Measurements from ENCODE around the gene FFAR2. TPM values are rescaled to one million over a fixed set of nuclear protein-coding genes. Genes with fewer than 3 reads are reported as not detected.
A peak's percentile ranks its signal among the peaks of the same experiment; 100 is the strongest.

The FFAR2 gene
- total RNA-seq, 2 donors from 2014 or later = not detected

DNA sequence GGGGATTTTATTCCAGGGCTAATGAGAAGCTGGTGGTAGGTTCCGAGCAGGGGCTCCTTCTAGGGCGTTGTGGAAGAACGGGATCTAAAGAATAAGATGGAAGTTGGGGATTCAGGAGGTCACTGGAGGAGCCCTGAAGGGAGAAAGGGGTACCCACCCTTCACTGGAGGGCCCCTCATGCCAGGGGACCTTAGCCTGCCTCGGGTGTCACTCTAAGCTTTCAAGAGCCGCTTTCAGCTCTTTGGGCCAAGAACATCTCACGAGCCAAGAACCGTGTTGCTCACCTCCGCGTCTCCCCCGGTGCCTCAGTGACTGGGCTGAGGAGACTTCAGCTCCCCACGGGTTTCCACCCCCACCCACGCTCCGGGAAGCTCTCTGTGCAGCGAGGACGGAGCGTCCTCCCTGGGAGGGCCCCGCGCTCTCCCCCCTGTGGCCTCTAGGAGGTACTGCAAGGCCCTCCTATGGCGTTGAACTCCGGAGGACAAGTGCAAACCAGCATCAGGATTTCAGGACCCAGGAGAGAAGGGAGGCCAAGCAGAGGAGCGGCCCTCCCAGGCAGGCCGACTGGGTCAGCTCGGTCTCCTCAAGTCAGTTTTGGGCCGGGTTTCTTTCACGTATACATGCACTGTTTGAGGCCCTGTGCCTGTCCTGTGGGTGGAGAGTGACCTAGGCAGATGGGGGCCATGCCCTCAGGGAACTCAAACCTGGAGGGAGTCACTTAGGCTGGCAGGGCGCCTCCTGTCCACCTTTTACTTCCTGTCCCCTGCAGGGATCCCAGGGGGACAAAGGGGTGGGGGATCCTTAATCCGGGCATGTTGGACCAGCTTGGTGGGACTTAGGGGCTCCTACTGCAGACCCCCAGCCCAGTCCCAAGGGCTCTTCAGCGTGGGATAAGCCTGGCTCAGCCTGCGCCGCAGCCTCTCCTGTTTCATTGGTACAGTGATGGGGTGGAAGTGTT is 47.3 kb downstream of the FFAR2 start:
- Histone ChIP-seq H3K36me3 (ENCODE audit: control insufficient read depth, insufficient read depth, low read length) (peaks cover 36% of the 10 kb centered on the region), H3K27ac (ENCODE audit: low read depth, low read length) (no peak overlapping the region), H3K9ac (ENCODE audit: extremely low read depth, low read length, poor library complexity, severe bottlenecking) (no peak overlapping the region), H3K9me3 (ENCODE audit: control insufficient read depth, low read length) (no peaks in the 10 kb centered on the region), H3K27me3 (ENCODE audit: control insufficient read depth, insufficient read depth, low read length, poor library complexity, severe bottlenecking) (no peaks in the 10 kb centered on the region), H3K4me3 (ENCODE audit: low read length) (no peak overlapping the region), H3K4me1 (ENCODE audit: control insufficient read depth, insufficient read depth, low read length) (no peaks in the 10 kb centered on the region)
- Mint-ChIP-seq H3K27me3 (ENCODE audit: insufficient read depth) (peaks cover 7% of the 10 kb centered on the region), H3K9me3 (no peaks in the 10 kb centered on the region), H3K4me3 (no peak overlapping the region), H3K36me3 (ENCODE audit: low read depth) (peaks cover 40% of the 10 kb centered on the region), H3K27ac (peak overlapping the region; percentile 52), H3K4me1 (peaks cover 8% of the 10 kb centered on the region)
- WGBS, 2 experiments (ENCODE audit: insufficient coverage in 1 of 2, insufficient read length in 1 of 2) = 33 to 42% methylated on average over 17 to 30 of the region's 30 CpGs
- TF ChIP-seq CTCF (conservative IDR thresholded peaks at IDR 0.05) = peak; percentile 97
- peak; percentile 89 for DNase-seq

GRCh38 chr19:35497406-35497805 is 49.3 kb downstream of the FFAR2 start:
- H3K36me3 Mint-ChIP-seq (ENCODE audit: low read depth) = peaks cover 59% of the 10 kb centered on the region
- H3K36me3 ChIP-seq (ENCODE audit: control insufficient read depth, insufficient read depth, low read length) = peaks cover 56% of the 10 kb centered on the region
- no peak overlapping the region for H3K4me3 ChIP-seq (ENCODE audit: low read length)
- H3K9me3 Mint-ChIP-seq = no peaks in the 10 kb centered on the region
- H3K4me1 Mint-ChIP-seq = peaks cover 12% of the 10 kb centered on the region
- no peaks in the 10 kb centered on the region for H3K27me3 ChIP-seq (ENCODE audit: control insufficient read depth, insufficient read depth, low read length, poor library complexity, severe bottlenecking)
- no peaks in the 10 kb centered on the region for H3K4me1 ChIP-seq (ENCODE audit: control insufficient read depth, insufficient read depth, low read length)
- H3K9ac ChIP-seq (ENCODE audit: extremely low read depth, low read length, poor library complexity, severe bottlenecking) = no peak overlapping the region
- no peak overlapping the region for H3K4me3 Mint-ChIP-seq
- no peaks in the 10 kb centered on the region for H3K9me3 ChIP-seq (ENCODE audit: control insufficient read depth, low read length)
- DNase-seq = no peak
- peak; percentile 30 for TF ChIP-seq CTCF (conservative IDR thresholded peaks at IDR 0.05)
- 91 to 94% methylated on average over 12 to 14 of the region's 14 CpGs for WGBS, 2 experiments (ENCODE audit: insufficient coverage in 1 of 2, insufficient read length in 1 of 2)
- H3K27ac ChIP-seq (ENCODE audit: low read depth, low read length) = no peak overlapping the region
- no peaks in the 10 kb centered on the region for H3K27me3 Mint-ChIP-seq (ENCODE audit: insufficient read depth)
- no peak overlapping the region for H3K27ac Mint-ChIP-seq

GRCh38 chr19:35498220-35498619 is 50.2 kb downstream of the FFAR2 start:
- Histone ChIP-seq H3K9me3 (ENCODE audit: control insufficient read depth, low read length) (no peaks in the 10 kb centered on the region), H3K9ac (ENCODE audit: extremely low read depth, low read length, poor library complexity, severe bottlenecking) (no peak overlapping the region), H3K27me3 (ENCODE audit: control insufficient read depth, insufficient read depth, low read length, poor library complexity, severe bottlenecking) (no peaks in the 10 kb centered on the region), H3K4me1 (ENCODE audit: control insufficient read depth, insufficient read depth, low read length) (no peaks in the 10 kb centered on the region), H3K27ac (ENCODE audit: low read depth, low read length) (no peak overlapping the region), H3K4me3 (ENCODE audit: low read length) (no peak overlapping the region), H3K36me3 (ENCODE audit: control insufficient read depth, insufficient read depth, low read length) (peaks cover 64% of the 10 kb centered on the region)
- TF ChIP-seq CTCF (conservative IDR thresholded peaks at IDR 0.05) = no peak
- H3K4me3 Mint-ChIP-seq = no peak overlapping the region
- H3K9me3 Mint-ChIP-seq = no peaks in the 10 kb centered on the region
- H3K36me3 Mint-ChIP-seq (ENCODE audit: low read depth) = peaks cover 66% of the 10 kb centered on the region
- WGBS, 2 experiments (ENCODE audit: insufficient coverage in 1 of 2, insufficient read length in 1 of 2) = 81 to 100% methylated on average over 1 to 3 of the region's 3 CpGs
- no peaks in the 10 kb centered on the region for H3K27me3 Mint-ChIP-seq (ENCODE audit: insufficient read depth)
- DNase-seq = no peak
- peaks cover 20% of the 10 kb centered on the region for H3K4me1 Mint-ChIP-seq
- H3K27ac Mint-ChIP-seq = no peak overlapping the region
